Glomerular endothelial cell (primary cell): ENCODE data around the gene PLCL1. TPM values are rescaled to one million over a fixed set of nuclear protein-coding genes. Genes with fewer than 3 reads are reported as not detected.

Source experiments
- DNase-seq: peaks from one replicate; pipeline ENCODE4 v3.0.0-alpha.2; 2011; ENCODE audit warnings: low read depth, low spot score; ENCODE audit errors: extremely low read depth
- total RNA-seq: library from RNA; depleted of rRNA; stranded (reverse); fragments of >200 nt; gene quantifications from 2 replicates; pipeline ENCODE4 v1.2.3, GENCODE V29; 2015

Gene PLCL1
- total RNA-seq, 1 donor from 2014 or later: 5.3 TPM

DNA sequence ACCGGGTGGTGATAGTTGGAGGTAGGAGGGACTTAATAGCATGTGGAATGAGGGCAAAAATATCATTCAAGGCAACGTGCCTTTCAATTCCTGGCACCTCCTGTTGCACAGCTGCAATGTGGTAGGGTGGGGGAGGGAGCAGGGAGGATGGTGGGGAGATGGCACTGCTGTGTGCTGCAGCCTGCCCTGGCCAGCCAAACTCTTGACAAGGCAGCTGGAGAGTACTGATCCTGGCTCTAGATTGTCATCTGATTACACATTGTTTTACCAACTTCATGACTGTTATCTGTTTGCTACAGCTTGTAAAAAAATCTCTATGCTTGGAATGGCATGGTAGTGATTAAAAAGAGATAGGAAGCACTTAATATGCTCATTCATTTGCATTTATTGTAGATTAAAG, 47.7 kb downstream of the PLCL1 start:
- DNase-seq: no peak

DNA sequence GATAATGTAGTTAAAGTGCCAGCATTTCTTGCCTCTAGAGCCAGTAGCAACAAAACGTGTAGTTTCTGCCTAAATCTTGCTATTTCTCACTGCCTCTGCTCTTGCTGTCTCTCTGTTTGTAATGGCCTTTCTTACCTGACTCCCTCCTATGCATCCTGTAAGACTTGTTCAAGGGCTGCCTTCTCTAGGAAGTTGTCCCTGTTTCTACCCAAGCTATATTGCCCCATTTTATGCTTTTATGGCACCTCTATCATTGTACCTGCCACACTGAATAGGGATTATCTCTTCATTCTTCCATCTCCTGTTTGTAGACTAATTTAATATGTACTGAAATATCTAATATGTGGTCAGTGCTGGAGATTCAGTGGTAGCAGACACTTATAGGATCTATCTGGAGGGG, 49.2 kb downstream of the PLCL1 start:
- no peak for DNase-seq

GRCh38 chr2:197857476-197858107, 53.2 kb downstream of the PLCL1 start:
- no peak for DNase-seq

GRCh38 chr2:197858607-197859140, 54.3 kb downstream of the PLCL1 start:
- no peak for DNase-seq

- DNase-seq: peak; percentile 12
These were observed 58.0 kb downstream of the PLCL1 start for GRCh38 chr2:197862246-197862955.

- DNase-seq: no peak
These were observed 59.4 kb downstream of the PLCL1 start for GRCh38 chr2:197863744-197864143.

DNA sequence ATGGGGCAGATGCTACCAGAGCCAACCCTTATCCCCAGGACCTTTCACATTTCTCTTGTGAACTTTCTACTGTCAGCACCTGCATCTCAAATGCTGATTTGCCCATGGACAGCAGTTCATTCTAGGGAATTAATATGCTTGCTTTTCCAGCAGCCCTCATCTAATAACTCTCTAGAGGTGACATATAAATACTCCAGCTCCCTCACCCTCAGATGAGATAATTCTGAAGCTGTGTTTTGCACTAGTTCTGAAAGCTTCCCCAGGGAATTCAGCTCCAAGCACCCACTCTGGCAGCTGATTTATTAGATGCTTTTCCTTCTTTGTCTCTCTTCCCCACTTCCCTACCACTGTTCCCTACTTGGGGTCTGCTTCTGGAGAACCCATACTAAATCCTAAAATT, 62.1 kb downstream of the PLCL1 start:
- no peak for DNase-seq

DNA sequence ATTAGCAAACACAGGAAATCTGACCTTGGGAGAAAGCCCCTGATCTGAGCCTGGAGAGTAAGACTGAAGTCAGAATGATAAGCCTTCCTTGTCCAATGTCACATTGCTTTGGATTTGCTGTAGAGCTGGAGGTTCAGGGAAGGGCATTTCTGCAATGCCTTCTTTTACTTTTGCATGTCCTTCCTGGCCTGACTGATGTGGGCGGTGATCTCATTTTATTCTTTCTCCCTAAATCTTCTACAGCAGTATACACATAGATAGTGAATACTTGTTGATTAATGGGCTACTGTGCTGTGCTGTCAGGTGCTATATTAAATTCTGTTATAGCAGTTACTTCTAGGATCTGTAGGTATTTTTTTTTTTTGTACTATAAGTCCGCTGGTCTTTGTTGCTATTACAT, 62.6 kb downstream of the PLCL1 start:
- no peak for DNase-seq

- DNase-seq: no peak
These were observed 63.2 kb downstream of the PLCL1 start for GRCh38 chr2:197867624-197868023.

DNA sequence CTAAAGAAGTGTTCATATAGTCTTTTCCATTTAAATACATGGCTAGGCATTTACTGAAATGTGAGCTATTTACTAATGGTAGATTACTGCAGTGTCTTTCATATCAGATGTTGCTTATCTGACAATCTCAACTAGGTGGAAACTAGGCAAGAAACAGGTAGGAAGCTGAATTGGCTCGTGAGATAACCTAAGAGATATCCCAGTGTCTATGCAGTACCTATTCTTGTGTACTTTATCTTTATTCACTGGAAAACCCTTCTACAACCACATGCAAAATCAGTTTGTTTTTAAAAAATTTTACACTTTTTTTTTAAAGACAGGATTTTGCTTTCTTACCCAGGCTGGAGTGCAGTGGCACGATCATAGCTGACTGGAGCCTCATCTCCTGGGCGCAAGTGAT, 63.8 kb downstream of the PLCL1 start:
- DNase-seq: no peak

GRCh38 chr2:197869041-197869440, 64.6 kb downstream of the PLCL1 start:
- no peak for DNase-seq

- no peak for DNase-seq
These were observed 65.2 kb downstream of the PLCL1 start for GRCh38 chr2:197869501-197870111.

DNA sequence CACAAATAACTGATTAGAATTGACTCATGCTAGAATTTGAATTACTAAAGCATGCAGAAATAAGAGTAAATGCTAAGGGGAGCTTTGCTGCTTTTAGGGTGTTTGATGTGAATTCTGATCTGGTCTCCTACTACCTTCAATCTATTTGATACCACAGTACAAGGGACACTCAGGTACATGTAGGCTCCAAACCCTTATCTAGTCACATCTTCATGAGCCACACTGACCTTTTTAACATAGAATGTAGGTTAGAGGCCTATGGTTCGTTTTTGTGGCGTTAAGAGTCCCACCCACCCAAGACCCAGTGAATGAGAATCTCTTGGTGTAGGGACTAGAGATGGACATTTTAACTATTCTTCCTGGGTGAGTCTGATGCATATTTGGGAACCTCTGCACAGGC, 65.7 kb downstream of the PLCL1 start:
- no peak for DNase-seq

GRCh38 chr2:197871780-197872456, 67.5 kb downstream of the PLCL1 start:
- no peak for DNase-seq

GRCh38 chr2:197873293-197873701, 68.9 kb downstream of the PLCL1 start:
- DNase-seq: no peak

- DNase-seq: no peak
These were observed 71.4 kb downstream of the PLCL1 start for GRCh38 chr2:197875763-197876162.

DNA sequence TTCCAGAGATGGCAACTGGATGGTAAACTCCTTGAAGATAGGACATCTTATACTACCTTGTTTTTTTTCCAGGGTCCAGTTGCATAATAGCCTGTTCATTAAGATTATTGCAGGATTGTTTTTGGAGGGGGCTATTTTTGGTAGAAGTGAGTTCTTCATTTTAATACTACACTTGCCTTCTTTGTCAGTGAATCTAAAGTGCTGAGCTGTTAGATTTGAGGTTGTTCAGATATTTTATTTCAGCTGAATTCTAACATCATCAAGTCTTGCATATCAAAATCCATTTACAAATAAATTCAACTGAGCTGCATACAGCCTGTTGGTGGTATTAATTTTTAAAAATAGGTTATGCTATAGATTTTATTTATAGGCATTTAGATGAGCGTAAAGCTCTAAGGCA, 72.1 kb downstream of the PLCL1 start:
- DNase-seq: no peak

GRCh38 chr2:197877038-197877437, 72.6 kb downstream of the PLCL1 start:
- no peak for DNase-seq

DNA sequence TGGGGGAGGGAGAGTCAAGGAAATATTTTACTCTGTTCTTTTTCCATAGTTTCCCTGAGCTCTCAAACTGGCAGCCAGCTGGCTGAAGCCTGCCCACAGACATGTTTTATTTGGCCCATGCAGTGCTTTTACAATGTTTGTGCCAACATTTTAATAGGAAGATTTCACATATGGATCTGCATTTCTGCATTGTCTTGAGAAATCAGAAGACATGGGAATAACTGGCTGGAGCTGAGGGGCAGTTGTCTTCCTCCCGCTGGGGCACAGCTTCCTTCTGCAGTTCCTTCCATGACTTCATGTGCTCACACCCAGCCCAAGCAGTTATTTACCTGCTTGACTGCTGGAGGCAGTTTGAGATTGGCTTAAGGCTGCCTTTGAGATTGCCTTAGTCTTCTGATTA, 74.4 kb downstream of the PLCL1 start:
- no peak for DNase-seq

DNA sequence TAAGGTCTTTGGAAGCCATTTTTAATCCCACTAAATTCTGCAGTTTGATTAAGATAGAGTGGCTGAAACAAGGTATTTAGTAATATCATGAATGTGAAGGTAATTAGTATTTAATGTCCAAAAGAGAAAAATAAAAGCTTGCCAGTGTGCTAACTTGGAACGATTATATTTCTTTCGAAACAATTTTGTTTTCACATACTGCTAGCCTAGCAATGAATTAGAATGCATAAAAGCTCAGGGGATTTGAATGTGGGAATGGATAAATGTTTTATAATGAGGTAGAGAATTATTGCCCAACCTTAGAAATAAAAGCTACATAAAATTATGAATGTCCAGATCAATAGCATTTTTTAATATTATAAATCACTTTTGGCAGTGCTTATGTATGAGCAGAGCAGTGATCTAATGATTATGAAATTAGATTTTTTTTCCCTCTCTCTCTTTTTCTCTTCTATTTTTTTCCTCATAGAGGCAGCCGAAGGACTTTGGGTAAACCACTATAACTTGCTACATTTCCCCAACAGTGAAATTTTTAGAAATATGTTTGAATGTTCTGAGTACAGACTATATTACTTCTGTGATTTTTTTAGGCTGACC, 75.5 kb downstream of the PLCL1 start:
- DNase-seq: no peak
